DND-41 (cell line): ENCODE results near the gene ZNF592.

Source experiments
- ATAC-seq: fragments of 200-7000 bp; cut with Tn5 transposase; 3 replicates; pipeline ENCODE4 v1.9.1; 2021; ENCODE audit warnings: low read depth; ENCODE audit not compliant: insufficient read depth
- DNase-seq: peaks from one replicate; pipeline ENCODE4 v3.0.0-alpha.2; 2020
- H2AFZ ChIP-seq: 2 replicates; pipeline ENCODE4 v1.6.0; 2012; ENCODE audit warnings: low read depth, low read length
- H3K27ac ChIP-seq: 2 replicates; pipeline ENCODE4 v1.5.1; 2012; ENCODE audit warnings: low read length, inconsistent platforms
- H3K27me3 ChIP-seq: fragments of 200-600 bp; sonication (generic); 2 replicates; pipeline ENCODE4 v1.6.0; 2012; ENCODE audit warnings: low read length, mild to moderate bottlenecking, inconsistent platforms; ENCODE audit not compliant: insufficient read depth, poor library complexity
- H3K36me3 ChIP-seq: 2 replicates; pipeline ENCODE4 v1.5.1; 2012; ENCODE audit warnings: low read length, inconsistent platforms; ENCODE audit not compliant: insufficient read depth
- H3K4me1 ChIP-seq: 2 replicates; pipeline ENCODE4 v1.5.1; 2012; ENCODE audit warnings: mild to moderate bottlenecking, low read length; ENCODE audit not compliant: insufficient read depth
- H3K4me2 ChIP-seq: 2 replicates; pipeline ENCODE4 v1.6.0; 2012; ENCODE audit warnings: mild to moderate bottlenecking, moderate library complexity, low read length, inconsistent platforms; ENCODE audit not compliant: insufficient read depth
- H3K4me3 ChIP-seq, 2 experiments: fragments of 200-600 bp in 1 of 2; shearing (Covaris generic) in 1 of 2; 2 replicates each; pipeline ENCODE4 v1.5.1; 2012 to 2016; ENCODE audit warnings: inconsistent platforms in 2 of 2, low read length in 2 of 2, mild to moderate bottlenecking in 2 of 2, low read depth in 1 of 2, moderate library complexity in 1 of 2
- H3K79me2 ChIP-seq: 2 replicates; pipeline ENCODE4 v1.6.0; 2012; ENCODE audit warnings: low read length, inconsistent platforms; ENCODE audit not compliant: insufficient read depth
- H3K9ac ChIP-seq: 2 replicates; pipeline ENCODE4 v1.6.0; 2012; ENCODE audit warnings: low read depth, mild to moderate bottlenecking, inconsistent platforms, low read length, moderate library complexity
- H3K9me3 ChIP-seq: 2 replicates; pipeline ENCODE4 v1.5.1; 2012; ENCODE audit warnings: low read length, moderate library complexity, mild to moderate bottlenecking, inconsistent platforms; ENCODE audit not compliant: insufficient read depth, severe bottlenecking
- H4K20me1 ChIP-seq: 2 replicates; pipeline ENCODE4 v1.6.0; 2012; ENCODE audit warnings: low read length; ENCODE audit not compliant: insufficient read depth
- EZH2 ChIP-seq: IDR thresholded peaks from 3 replicates; pipeline ENCODE4 v1.6.1; 2012; ENCODE audit warnings: borderline replicate concordance, low read depth, mild to moderate bottlenecking, moderate library complexity, low read length, inconsistent platforms; ENCODE audit not compliant: severe bottlenecking
- TF ChIP-seq, protein P1 (sequence below): IDR thresholded peaks from 2 replicates; pipeline ENCODE4 v1.5.1; 2012; ENCODE audit warnings: borderline replicate concordance, low read length, moderate library complexity, mild to moderate bottlenecking; ENCODE audit not compliant: poor library complexity, severe bottlenecking; ENCODE audit errors: extremely low read depth

ZNF592 gene

GRCh38 chr15:84794162-84794547, 45.8 kb downstream of the ZNF592 start:
- TF ChIP-seq EZH2, result no peak
- TF ChIP-seq, protein P1, sequence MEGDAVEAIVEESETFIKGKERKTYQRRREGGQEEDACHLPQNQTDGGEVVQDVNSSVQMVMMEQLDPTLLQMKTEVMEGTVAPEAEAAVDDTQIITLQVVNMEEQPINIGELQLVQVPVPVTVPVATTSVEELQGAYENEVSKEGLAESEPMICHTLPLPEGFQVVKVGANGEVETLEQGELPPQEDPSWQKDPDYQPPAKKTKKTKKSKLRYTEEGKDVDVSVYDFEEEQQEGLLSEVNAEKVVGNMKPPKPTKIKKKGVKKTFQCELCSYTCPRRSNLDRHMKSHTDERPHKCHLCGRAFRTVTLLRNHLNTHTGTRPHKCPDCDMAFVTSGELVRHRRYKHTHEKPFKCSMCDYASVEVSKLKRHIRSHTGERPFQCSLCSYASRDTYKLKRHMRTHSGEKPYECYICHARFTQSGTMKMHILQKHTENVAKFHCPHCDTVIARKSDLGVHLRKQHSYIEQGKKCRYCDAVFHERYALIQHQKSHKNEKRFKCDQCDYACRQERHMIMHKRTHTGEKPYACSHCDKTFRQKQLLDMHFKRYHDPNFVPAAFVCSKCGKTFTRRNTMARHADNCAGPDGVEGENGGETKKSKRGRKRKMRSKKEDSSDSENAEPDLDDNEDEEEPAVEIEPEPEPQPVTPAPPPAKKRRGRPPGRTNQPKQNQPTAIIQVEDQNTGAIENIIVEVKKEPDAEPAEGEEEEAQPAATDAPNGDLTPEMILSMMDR, result no peak
- Histone ChIP-seq H4K20me1 (peaks cover 22% of the 10 kb centered on the region; the same call in 1 of the 2 replicates), H3K36me3 (peaks cover 77% of the 10 kb centered on the region), H3K79me2 (peaks cover 9% of the 10 kb centered on the region), H3K4me3 (no peak overlapping the region), H3K9ac (no peak overlapping the region), H3K27ac (no peak overlapping the region), H3K4me1 (no peaks in the 10 kb centered on the region), H3K4me2 (no peak overlapping the region), H3K9me3 (no peaks in the 10 kb centered on the region), H3K27me3 (no peaks in the 10 kb centered on the region), H2AFZ (no peak overlapping the region)
- ATAC-seq (no peak), DNase-seq (no peak)

DNA sequence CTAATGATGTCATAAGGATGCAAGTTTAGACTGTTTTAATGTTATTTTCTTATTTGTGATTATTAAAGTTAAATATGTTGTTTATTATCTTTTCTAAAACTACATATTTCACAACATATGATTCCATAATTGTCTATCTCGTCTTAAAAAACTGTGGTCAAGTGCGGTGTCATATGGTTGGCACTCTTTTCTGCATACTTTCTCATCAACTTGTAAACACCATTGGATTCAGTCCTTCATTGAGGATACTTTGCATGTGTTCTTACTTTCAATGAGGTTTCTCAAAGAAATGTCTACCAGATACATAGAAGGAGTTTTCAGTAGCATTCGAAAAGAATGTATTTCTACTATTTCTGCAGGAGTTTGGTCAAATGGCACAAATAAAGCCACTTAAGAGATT, 46.8 kb downstream of the ZNF592 start:
- Histone ChIP-seq H3K36me3 (peaks cover 78% of the 10 kb centered on the region), H2AFZ (no peak overlapping the region), H3K79me2 (0 out of 2 replicates have a peak, but pooled peaks cover 1% of the 10 kb centered on the region), H3K9ac (no peak overlapping the region), H3K27ac (no peak overlapping the region), H3K4me3 (no peak overlapping the region), H4K20me1 (peaks cover 19% of the 10 kb centered on the region; the same call in 1 of the 2 replicates), H3K4me1 (no peaks in the 10 kb centered on the region), H3K27me3 (no peaks in the 10 kb centered on the region), H3K9me3 (no peaks in the 10 kb centered on the region), H3K4me2 (no peak overlapping the region)
- no peak for ATAC-seq
- TF ChIP-seq, protein P1, result no peak
- no peak for TF ChIP-seq EZH2
- no peak for DNase-seq

DNA sequence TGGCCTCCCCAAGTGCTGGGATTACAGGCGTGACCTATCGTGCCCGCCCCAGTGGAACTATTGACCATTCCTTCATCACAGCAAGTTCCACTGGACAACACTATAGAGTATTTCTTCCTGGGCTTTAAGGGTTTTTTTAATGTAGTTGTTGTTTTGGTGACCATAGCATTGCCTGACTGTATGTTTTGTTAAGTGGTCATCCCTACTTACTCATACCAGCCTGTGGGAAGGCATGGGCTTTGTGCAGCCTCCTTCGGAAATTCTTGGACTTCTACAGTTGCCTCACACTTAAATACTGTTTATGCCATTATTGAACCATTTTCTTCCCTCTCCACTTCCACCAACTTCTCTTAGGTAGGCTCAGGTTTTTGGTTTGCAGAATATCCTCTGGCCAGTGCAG, 48.8 kb downstream of the ZNF592 start:
- H4K20me1 ChIP-seq, result 0 out of 2 replicates have a peak, but pooled peaks cover 13% of the 10 kb centered on the region
- no peak overlapping the region for H3K4me2 ChIP-seq
- TF ChIP-seq, protein P1, result no peak
- no peak for TF ChIP-seq EZH2
- DNase-seq, result no peak
- H3K27ac ChIP-seq, result no peak overlapping the region
- no peak overlapping the region for H3K4me3 ChIP-seq
- ATAC-seq, result no peak
- H3K79me2 ChIP-seq, result no peaks in the 10 kb centered on the region
- H3K9me3 ChIP-seq, result no peaks in the 10 kb centered on the region
- H3K9ac ChIP-seq, result no peak overlapping the region
- H2AFZ ChIP-seq, result no peak overlapping the region
- no peaks in the 10 kb centered on the region for H3K27me3 ChIP-seq
- H3K36me3 ChIP-seq, result peaks cover 77% of the 10 kb centered on the region
- no peaks in the 10 kb centered on the region for H3K4me1 ChIP-seq

DNA sequence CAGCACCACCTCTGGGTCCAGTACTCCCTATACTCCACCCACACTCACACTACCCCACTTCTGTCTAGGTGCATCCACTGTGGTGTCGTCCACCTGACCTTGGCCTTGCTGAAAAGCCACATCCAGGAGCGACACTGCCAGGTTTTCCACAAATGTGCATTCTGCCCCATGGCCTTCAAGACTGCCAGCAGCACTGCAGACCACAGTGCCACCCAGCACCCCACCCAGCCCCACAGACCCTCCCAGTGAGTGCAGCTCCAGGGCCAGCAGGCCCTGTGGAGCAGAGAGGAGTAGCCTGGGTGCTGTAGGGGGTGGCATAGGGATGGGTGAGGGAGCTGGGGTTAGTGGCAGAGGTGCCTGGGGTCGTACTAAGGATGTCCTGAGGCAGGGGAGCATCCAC, 49.4 kb downstream of the ZNF592 start:
- Histone ChIP-seq H3K27ac (no peak overlapping the region), H3K4me1 (no peaks in the 10 kb centered on the region), H3K9ac (no peak overlapping the region), H3K9me3 (no peaks in the 10 kb centered on the region), H3K36me3 (peaks cover 76% of the 10 kb centered on the region), H2AFZ (no peak overlapping the region), H4K20me1 (0 out of 2 replicates have a peak, but pooled peaks cover 13% of the 10 kb centered on the region), H3K4me2 (no peak overlapping the region), H3K27me3 (no peaks in the 10 kb centered on the region), H3K79me2 (no peaks in the 10 kb centered on the region), H3K4me3 (no peak overlapping the region)
- no peak for ATAC-seq
- TF ChIP-seq EZH2, result no peak
- TF ChIP-seq, protein P1, result no peak
- DNase-seq, result no peak
